OCI-LY1 (cell line): ENCODE results near the gene CMIP.
A peak's percentile ranks its signal among the peaks of the same experiment; 100 is the strongest.

Experiments
- H2AFZ ChIP-seq: fragments of 200-600 bp; sonication (generic), shearing (Covaris generic); 2 replicates; pipeline ENCODE4 v1.6.0; 2014; ENCODE audit warnings: antibody characterized with exemption, mild to moderate bottlenecking, low read length
- H3F3A ChIP-seq: fragments of 200-600 bp; sonication (generic), shearing (Covaris generic); 2 replicates; pipeline ENCODE4 v1.6.0; 2014; ENCODE audit warnings: mild to moderate bottlenecking, antibody characterized with exemption, low read length, moderate library complexity; ENCODE audit not compliant: insufficient read depth
- H3K27ac ChIP-seq: fragments of 200-600 bp; sonication (generic); 2 replicates; pipeline ENCODE4 v1.5.1; 2014; ENCODE audit warnings: low read length, mixed run types, mild to moderate bottlenecking, low read depth; ENCODE audit not compliant: poor library complexity, severe bottlenecking
- H3K27me3 ChIP-seq: fragments of 200-600 bp; sonication (generic); 2 replicates; pipeline ENCODE4 v1.6.0; 2014; ENCODE audit warnings: antibody characterized with exemption, mild to moderate bottlenecking, low read length, moderate library complexity; ENCODE audit not compliant: insufficient read depth
- H3K36me3 ChIP-seq: fragments of 200-600 bp; sonication (generic); 2 replicates; pipeline ENCODE4 v1.6.1; 2014; ENCODE audit warnings: mild to moderate bottlenecking, antibody characterized with exemption, low read length, moderate library complexity, mixed read lengths; ENCODE audit not compliant: insufficient read depth
- H3K4me1 ChIP-seq: fragments of 200-600 bp; sonication (generic); 2 replicates; pipeline ENCODE4 v1.5.1; 2014; ENCODE audit warnings: mild to moderate bottlenecking, low read length, moderate library complexity; ENCODE audit not compliant: insufficient read depth, severe bottlenecking
- H3K4me2 ChIP-seq: fragments of 200-600 bp; sonication (generic), shearing (Covaris generic); 2 replicates; pipeline ENCODE4 v1.6.1; 2014; ENCODE audit warnings: low read length
- H3K4me3 ChIP-seq: fragments of 200-600 bp; sonication (generic); 2 replicates; pipeline ENCODE4 v1.5.1; 2014; ENCODE audit warnings: low read length, low read depth, mild to moderate bottlenecking, mixed read lengths; ENCODE audit not compliant: poor library complexity, severe bottlenecking
- H3K79me2 ChIP-seq: fragments of 200-600 bp; shearing (Covaris generic); 2 replicates; pipeline ENCODE4 v1.6.1; 2016; ENCODE audit warnings: mixed run types, low read length, mixed read lengths; ENCODE audit not compliant: insufficient read depth
- H3K9ac ChIP-seq: fragments of 200-600 bp; sonication (generic), shearing (Covaris generic); 2 replicates; pipeline ENCODE4 v1.6.1; 2014; ENCODE audit warnings: mild to moderate bottlenecking, low read length, mixed read lengths
- H3K9me2 ChIP-seq: fragments of 200-600 bp; sonication (generic), shearing (Covaris generic); 2 replicates; pipeline ENCODE4 v1.6.1; 2014; ENCODE audit warnings: low read depth, mild to moderate bottlenecking, low read length, mixed read lengths
- H3K9me3 ChIP-seq: fragments of 200-600 bp; shearing (Covaris generic); 2 replicates; pipeline ENCODE4 v1.6.1; 2014; ENCODE audit warnings: low read length, mixed read lengths
- H4K20me1 ChIP-seq: fragments of 200-600 bp; sonication (generic), shearing (Covaris generic); 2 replicates; pipeline ENCODE4 v1.6.0; 2016; ENCODE audit warnings: mild to moderate bottlenecking, low read length; ENCODE audit not compliant: insufficient read depth
- CTCF ChIP-seq: fragments of 200-600 bp; sonication (generic), shearing (Covaris generic); IDR thresholded peaks from 2 replicates; pipeline ENCODE4 v1.5.1; 2017; ENCODE audit warnings: mild to moderate bottlenecking, antibody characterized with exemption, low read length, moderate library complexity, mixed read lengths
- EZH2 ChIP-seq: fragments of 200-600 bp; sonication (generic), shearing (Covaris generic); IDR thresholded peaks from 2 replicates; pipeline ENCODE4 v1.8.0; 2017; ENCODE audit warnings: borderline replicate concordance, mixed run types, mild to moderate bottlenecking, antibody characterized with exemption, low read length, moderate library complexity, mixed read lengths

The CMIP gene

GRCh38 chr16:81473558-81473957 lies 28.9 kb downstream of the CMIP start:
- H3K36me3 ChIP-seq, result peaks cover 31% of the 10 kb centered on the region

GRCh38 chr16:81473969-81474959 lies 29.7 kb downstream of the CMIP start:
- Histone ChIP-seq H3K9me3 (no peaks in the 10 kb centered on the region), H3K4me1 (peaks cover 60% of the 10 kb centered on the region), H3K79me2 (peaks cover 26% of the 10 kb centered on the region), H3K27ac (peak overlapping the region; percentile 26), H2AFZ (no peak overlapping the region), H4K20me1 (no peaks in the 10 kb centered on the region), H3K27me3 (no peaks in the 10 kb centered on the region), H3K9ac (no peak overlapping the region), H3F3A (0 out of 2 replicates have a peak, but pooled peaks cover 4% of the 10 kb centered on the region), H3K4me3 (no peak overlapping the region), H3K9me2 (no peaks in the 10 kb centered on the region), H3K36me3 (peaks cover 31% of the 10 kb centered on the region), H3K4me2 (no peak overlapping the region)
- TF ChIP-seq EZH2 (no peak), CTCF (no peak)

More at GRCh38 chr16:81473558-81473957, 28.9 kb downstream of the CMIP start:
- TF ChIP-seq EZH2 (no peak), CTCF (no peak)
- no peaks in the 10 kb centered on the region for H3K27me3 ChIP-seq
- H3K4me3 ChIP-seq, result no peak overlapping the region
- peak overlapping the region; percentile 14 for H3K27ac ChIP-seq
- 0 out of 2 replicates have a peak, but pooled peaks cover 4% of the 10 kb centered on the region for H3F3A ChIP-seq
- H3K9ac ChIP-seq, result no peak overlapping the region
- no peaks in the 10 kb centered on the region for H3K9me3 ChIP-seq
- H3K79me2 ChIP-seq, result peaks cover 27% of the 10 kb centered on the region
- no peak overlapping the region for H2AFZ ChIP-seq
- H3K4me2 ChIP-seq, result no peak overlapping the region
- H4K20me1 ChIP-seq, result no peaks in the 10 kb centered on the region
- peaks cover 60% of the 10 kb centered on the region for H3K4me1 ChIP-seq
- H3K9me2 ChIP-seq, result no peaks in the 10 kb centered on the region

GRCh38 chr16:81477697-81478693 lies 33.4 kb downstream of the CMIP start:
- H3K27ac ChIP-seq, result peak overlapping the region; percentile 97
- H3K4me1 ChIP-seq, result peaks cover 60% of the 10 kb centered on the region
- 0 out of 2 replicates have a peak, but pooled peaks cover 5% of the 10 kb centered on the region for H3K79me2 ChIP-seq
- H3K27me3 ChIP-seq, result no peaks in the 10 kb centered on the region
- TF ChIP-seq EZH2, result no peak
- TF ChIP-seq CTCF, result no peak
- H4K20me1 ChIP-seq, result no peaks in the 10 kb centered on the region
- no peaks in the 10 kb centered on the region for H3K9me2 ChIP-seq
- H2AFZ ChIP-seq, result no peak overlapping the region
- H3K36me3 ChIP-seq, result peaks cover 8% of the 10 kb centered on the region; the same call in 1 of the 2 replicates
- peak overlapping the region; percentile 43 for H3K4me3 ChIP-seq
- peak overlapping the region; percentile 60 for H3K9ac ChIP-seq
- peak overlapping the region; percentile 66 for H3K4me2 ChIP-seq
- no peaks in the 10 kb centered on the region for H3F3A ChIP-seq
- no peaks in the 10 kb centered on the region for H3K9me3 ChIP-seq
